Measurements from ENCODE around the gene CLN6. TPM values are rescaled to one million over a fixed set of nuclear protein-coding genes. Genes with fewer than 3 reads are reported as not detected.
A peak's percentile ranks its signal among the peaks of the same experiment; 100 is the strongest.
"Not testable (repeated sequence)": the region's sequence is repeated elsewhere in the genome, so short reads cannot be mapped to it uniquely, and the experiment has no call there.

CLN6 gene
- total RNA-seq, 6 experiments from 2014 or later = 10.7 to 24.3 (median 15.2) TPM

GRCh38 chr15:68228143-68228970 lies 1.2 kb downstream of the CLN6 start:
- H3K27ac ChIP-seq = peak overlapping the region in 1 of 3 donors; percentile 85
- ATAC-seq (no peak), DNase-seq (peak in 1 of 3 donors; percentile 32)
- no peaks in the 10 kb centered on the region for H3K36me3 ChIP-seq
- no peaks in the 10 kb centered on the region for H3K27me3 ChIP-seq
- WGBS (ENCODE audit: insufficient coverage, low coverage, low lambda C conversion rate, missing lambda C conversion rate) = 24% methylated on average over 22 of the region's 25 CpGs
- intact Hi-C loops (cut with DNase I) = no loop called here
- H3K4me1 ChIP-seq = peaks cover 0 to 40% (median 9%) of the 10 kb centered on the region in 4 donors
- H3K9me3 ChIP-seq = no peaks in the 10 kb centered on the region
- TF ChIP-seq, protein P1, sequence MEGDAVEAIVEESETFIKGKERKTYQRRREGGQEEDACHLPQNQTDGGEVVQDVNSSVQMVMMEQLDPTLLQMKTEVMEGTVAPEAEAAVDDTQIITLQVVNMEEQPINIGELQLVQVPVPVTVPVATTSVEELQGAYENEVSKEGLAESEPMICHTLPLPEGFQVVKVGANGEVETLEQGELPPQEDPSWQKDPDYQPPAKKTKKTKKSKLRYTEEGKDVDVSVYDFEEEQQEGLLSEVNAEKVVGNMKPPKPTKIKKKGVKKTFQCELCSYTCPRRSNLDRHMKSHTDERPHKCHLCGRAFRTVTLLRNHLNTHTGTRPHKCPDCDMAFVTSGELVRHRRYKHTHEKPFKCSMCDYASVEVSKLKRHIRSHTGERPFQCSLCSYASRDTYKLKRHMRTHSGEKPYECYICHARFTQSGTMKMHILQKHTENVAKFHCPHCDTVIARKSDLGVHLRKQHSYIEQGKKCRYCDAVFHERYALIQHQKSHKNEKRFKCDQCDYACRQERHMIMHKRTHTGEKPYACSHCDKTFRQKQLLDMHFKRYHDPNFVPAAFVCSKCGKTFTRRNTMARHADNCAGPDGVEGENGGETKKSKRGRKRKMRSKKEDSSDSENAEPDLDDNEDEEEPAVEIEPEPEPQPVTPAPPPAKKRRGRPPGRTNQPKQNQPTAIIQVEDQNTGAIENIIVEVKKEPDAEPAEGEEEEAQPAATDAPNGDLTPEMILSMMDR (IDR thresholded peaks at IDR 0.05) = no peak
- no peak for TF ChIP-seq POLR2A (IDR thresholded peaks at IDR 0.05)
- H3K4me3 ChIP-seq = peak overlapping the region; percentile 67 to 94 (median 89)

GRCh38 chr15:68227643-68228142 lies 1.8 kb downstream of the CLN6 start:
- DNase-seq (peak in 1 of 3 donors; percentile 37), ATAC-seq (no peak)
- H3K4me3 ChIP-seq = no peak overlapping the region
- H3K27me3 ChIP-seq = no peaks in the 10 kb centered on the region
- H3K36me3 ChIP-seq = no peaks in the 10 kb centered on the region
- H3K27ac ChIP-seq = no peak overlapping the region
- intact Hi-C loops (cut with DNase I) = no loop called here
- no peaks in the 10 kb centered on the region for H3K9me3 ChIP-seq
- TF ChIP-seq, protein P1 (IDR thresholded peaks at IDR 0.05) = no peak
- no peak for TF ChIP-seq POLR2A (IDR thresholded peaks at IDR 0.05)
- WGBS (ENCODE audit: insufficient coverage, low coverage, low lambda C conversion rate, missing lambda C conversion rate) = 60% methylated on average over 3 of the region's 9 CpGs
- peaks cover 0 to 38% (median 8%) of the 10 kb centered on the region in 4 donors for H3K4me1 ChIP-seq

DNA sequence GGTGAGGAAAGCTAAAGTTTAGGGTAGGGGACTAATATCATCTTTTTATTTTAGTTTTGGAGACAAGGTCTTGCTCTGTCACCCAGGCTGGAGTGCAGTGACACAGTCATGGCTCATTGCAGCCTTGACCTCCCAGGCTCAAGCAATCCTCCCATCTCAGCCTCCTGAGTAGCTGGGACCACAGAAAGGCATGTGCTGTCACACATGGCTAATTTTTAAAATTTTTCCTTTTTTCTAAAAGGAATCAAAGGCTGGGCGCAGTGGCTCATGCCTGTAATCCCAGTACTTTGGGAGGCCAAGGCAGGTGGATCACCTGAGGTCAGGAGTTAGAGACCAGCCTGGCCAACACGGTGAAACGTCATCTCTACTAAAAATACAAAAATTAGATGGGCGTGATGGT lies 4.1 kb downstream of the CLN6 start:
- H3K27ac ChIP-seq; intact Hi-C loops (cut with DNase I); H3K36me3 ChIP-seq; H3K27me3 ChIP-seq; H3K9me3 ChIP-seq; H3K4me3 ChIP-seq; ATAC-seq; DNase-seq: not testable (repeated sequence)
- 100% methylated on average over 3 of the region's 4 CpGs for WGBS (ENCODE audit: insufficient coverage, low coverage, low lambda C conversion rate, missing lambda C conversion rate)
- peaks cover 0 to 31% (median 5%) of the 10 kb centered on the region in 4 donors for H3K4me1 ChIP-seq

GRCh38 chr15:68224546-68225250 lies 4.8 kb downstream of the CLN6 start:
- Histone ChIP-seq H3K27ac (peak overlapping the region in 1 of 3 donors; percentile 31), H3K4me3 (no peak overlapping the region), H3K36me3 (no peaks in the 10 kb centered on the region), H3K4me1 (peaks cover 0 to 27% (median 5%) of the 10 kb centered on the region in 4 donors), H3K9me3 (no peaks in the 10 kb centered on the region), H3K27me3 (no peaks in the 10 kb centered on the region)
- DNase-seq (peak in 1 of 3 donors; percentile 46), ATAC-seq (no peak)
- intact Hi-C loops (cut with DNase I) = no loop called here
- TF ChIP-seq, protein P1 (IDR thresholded peaks at IDR 0.05) = no peak
- TF ChIP-seq POLR2A (IDR thresholded peaks at IDR 0.05) = no peak
- WGBS (ENCODE audit: insufficient coverage, low coverage, low lambda C conversion rate, missing lambda C conversion rate) = 48% methylated on average over 2 of the region's 3 CpGs

All from right lobe of liver (tissue), 6 donors.